Endothelial cell of umbilical vein (primary cell): ENCODE data around the gene SLC35B2. TPM values are rescaled to one million over a fixed set of nuclear protein-coding genes. Genes with fewer than 3 reads are reported as not detected.

ENCODE experiments used
- BruUV-seq: library from RNA; stranded (reverse); fragments of 400-500 nt; replicated peaks from 2 replicates; lab custom pipeline; 2021; lab: Mats Ljungman, UMichigan
- CTCF ChIA-PET: fragments of 300-600, 350-600 bp; sonication (Branson Sonifier 250); formaldehyde crosslinking; loops from one replicate; lab custom pipeline; 2021; ENCODE audit warnings: antibody characterized with exemption, inconsistent platforms; lab: Charles Lee
- POLR2A ChIA-PET: fragments of 300-600, 350-600 bp; sonication (Branson Sonifier 250); formaldehyde crosslinking; loops from one replicate; lab custom pipeline; 2021; ENCODE audit warnings: antibody characterized with exemption, inconsistent platforms; lab: Charles Lee
- DNase-seq: peaks from one replicate; pipeline ENCODE4 v3.0.0-alpha.2; 2011; ENCODE audit warnings: low read depth, low spot score
- FAIRE-seq: peaks from 2 replicates; lab custom pipeline; 2011; peaks lifted over from hg19 to GRCh38; lab: Jason Lieb, UNC
- H2AFZ ChIP-seq: 2 replicates; pipeline ENCODE4 v1.6.0; 2012; ENCODE audit warnings: low read depth, low read length, control low read depth, inconsistent platforms
- H3K27ac ChIP-seq: 2 replicates; pipeline ENCODE4 v1.5.1; 2011; ENCODE audit warnings: low read depth, mild to moderate bottlenecking, control low read depth, low read length, moderate library complexity; ENCODE audit not compliant: insufficient read depth
- H3K27me3 ChIP-seq, 2 experiments: 2 replicates each; pipeline versions ENCODE4 v1.6.0 to v1.6.1; 2011; ENCODE audit warnings: low read length in 2 of 2, mixed read lengths in 1 of 2; ENCODE audit not compliant: control insufficient read depth in 2 of 2, insufficient read depth in 2 of 2
- H3K36me3 ChIP-seq, 2 experiments: 2 replicates in 1 of 2; 3 replicates in 1 of 2; pipeline ENCODE4 v1.5.1; 2011; ENCODE audit warnings: low read length in 2 of 2, mild to moderate bottlenecking in 1 of 2, moderate library complexity in 1 of 2; ENCODE audit not compliant: control insufficient read depth in 2 of 2, insufficient read depth in 2 of 2; ENCODE audit errors: extremely low read depth in 1 of 2
- H3K4me1 ChIP-seq: 3 replicates; pipeline ENCODE4 v1.5.1; 2011; ENCODE audit warnings: mild to moderate bottlenecking, low read length; ENCODE audit not compliant: control insufficient read depth, insufficient read depth; ENCODE audit errors: extremely low read depth
- H3K4me2 ChIP-seq: 2 replicates; pipeline ENCODE4 v1.6.1; 2011; ENCODE audit warnings: low read length, control low read depth, mixed read lengths; ENCODE audit not compliant: insufficient read depth
- H3K4me3 ChIP-seq, 3 experiments: fragments of 200-600 bp in 1 of 3; sonication (generic), shearing (Covaris generic) in 1 of 3; replicated peaks in 1 of 3; 2 replicates each; pipeline ENCODE4 v1.5.1; 2011 to 2016; ENCODE audit warnings: control low read depth in 3 of 3, low read length in 3 of 3, mild to moderate bottlenecking in 2 of 3, inconsistent platforms in 1 of 3, low read depth in 1 of 3, moderate library complexity in 1 of 3; ENCODE audit not compliant: insufficient read depth in 1 of 3
- H3K79me2 ChIP-seq: 2 replicates; pipeline ENCODE4 v1.6.0; 2012; ENCODE audit warnings: low read length, inconsistent platforms; ENCODE audit not compliant: control insufficient read depth, insufficient read depth
- H3K9ac ChIP-seq: replicated peaks from 2 replicates; pipeline ENCODE3; 2011; ENCODE audit warnings: low read length, control low read depth; ENCODE audit not compliant: insufficient read depth; ENCODE audit errors: extremely low read depth
- H3K9me1 ChIP-seq: replicated peaks from 3 replicates; pipeline ENCODE4 v1.6.0; 2011; ENCODE audit warnings: mild to moderate bottlenecking, low read length; ENCODE audit not compliant: control insufficient read depth, insufficient read depth; ENCODE audit errors: extremely low read depth
- H3K9me3 ChIP-seq: replicated peaks from 2 replicates; pipeline ENCODE4 v1.5.1; 2012; ENCODE audit warnings: low read length, inconsistent platforms; ENCODE audit not compliant: control insufficient read depth, insufficient read depth
- H4K20me1 ChIP-seq: replicated peaks from 2 replicates; pipeline ENCODE3; 2011; ENCODE audit warnings: mild to moderate bottlenecking, low read length; ENCODE audit not compliant: control insufficient read depth, insufficient read depth; ENCODE audit errors: extremely low read depth
- EZH2 ChIP-seq: IDR thresholded peaks from 2 replicates; pipeline ENCODE4 v1.6.1; 2012; ENCODE audit warnings: borderline replicate concordance, low read depth, mild to moderate bottlenecking, moderate library complexity, low read length, inconsistent platforms; ENCODE audit not compliant: severe bottlenecking
- GATA2 ChIP-seq: IDR thresholded peaks from 2 replicates; pipeline ENCODE4 v1.7.0; 2011; ENCODE audit warnings: low read depth, mild to moderate bottlenecking, moderate library complexity, mixed read lengths, low read length; ENCODE audit not compliant: insufficient read length, insufficient read depth
- POLR2A ChIP-seq: IDR thresholded peaks from 2 replicates; pipeline ENCODE4 v1.6.1; 2012; ENCODE audit warnings: low read depth, mild to moderate bottlenecking, control low read depth, low read length
- dilution Hi-C: fragments of 300-500 bp; cut with MboI; formaldehyde crosslinking; loops from one replicate; pipeline ENCODE4 v1.15.0; 2019; ENCODE audit warnings: low sequenced_read_pairs; ENCODE audit not compliant: extremely low pct_ligation_motif_present
- intact Hi-C: fragments of 100-400 bp; cut with micrococcal nuclease; formaldehyde crosslinking; loops from one replicate; pipeline ENCODE4 v1.10.0; 2022
- polyA plus RNA-seq, 4 experiments: library from polyadenylated mRNA; depleted of rRNA in 3 of 4; stranded (reverse) in 3 of 4; unstranded in 1 of 4; fragments of >200 nt; gene quantifications; 2 replicates each; pipeline versions ENCODE4 v1.2.1 to v1.2.3, GENCODE V29; 2011 to 2012; ENCODE audit warnings: missing spikeins in 1 of 4
- total RNA-seq: library from RNA; stranded (reverse); gene quantifications from 2 replicates; pipeline ENCODE4 v1.2.3, GENCODE V29; 2021
- TF ChIP-seq, protein P1 (sequence below), 2 donors: IDR thresholded peaks; 1 replicate in 1 of 2; 2 replicates in 1 of 2; pipeline ENCODE4 v1.5.1; 2011; ENCODE audit warnings: low read length in 2 of 2, mild to moderate bottlenecking in 2 of 2, moderate library complexity in 2 of 2, control low read depth in 1 of 2, inconsistent platforms in 1 of 2, low read depth in 1 of 2; ENCODE audit not compliant: insufficient read depth in 1 of 2; ENCODE audit errors: extremely low read depth in 1 of 2

SLC35B2 gene
- total and polyA plus RNA-seq, 2 donors (not counting 3 experiments of a cell fraction or from before 2014, with no cell fraction given): 53.4 to 112 TPM

DNA sequence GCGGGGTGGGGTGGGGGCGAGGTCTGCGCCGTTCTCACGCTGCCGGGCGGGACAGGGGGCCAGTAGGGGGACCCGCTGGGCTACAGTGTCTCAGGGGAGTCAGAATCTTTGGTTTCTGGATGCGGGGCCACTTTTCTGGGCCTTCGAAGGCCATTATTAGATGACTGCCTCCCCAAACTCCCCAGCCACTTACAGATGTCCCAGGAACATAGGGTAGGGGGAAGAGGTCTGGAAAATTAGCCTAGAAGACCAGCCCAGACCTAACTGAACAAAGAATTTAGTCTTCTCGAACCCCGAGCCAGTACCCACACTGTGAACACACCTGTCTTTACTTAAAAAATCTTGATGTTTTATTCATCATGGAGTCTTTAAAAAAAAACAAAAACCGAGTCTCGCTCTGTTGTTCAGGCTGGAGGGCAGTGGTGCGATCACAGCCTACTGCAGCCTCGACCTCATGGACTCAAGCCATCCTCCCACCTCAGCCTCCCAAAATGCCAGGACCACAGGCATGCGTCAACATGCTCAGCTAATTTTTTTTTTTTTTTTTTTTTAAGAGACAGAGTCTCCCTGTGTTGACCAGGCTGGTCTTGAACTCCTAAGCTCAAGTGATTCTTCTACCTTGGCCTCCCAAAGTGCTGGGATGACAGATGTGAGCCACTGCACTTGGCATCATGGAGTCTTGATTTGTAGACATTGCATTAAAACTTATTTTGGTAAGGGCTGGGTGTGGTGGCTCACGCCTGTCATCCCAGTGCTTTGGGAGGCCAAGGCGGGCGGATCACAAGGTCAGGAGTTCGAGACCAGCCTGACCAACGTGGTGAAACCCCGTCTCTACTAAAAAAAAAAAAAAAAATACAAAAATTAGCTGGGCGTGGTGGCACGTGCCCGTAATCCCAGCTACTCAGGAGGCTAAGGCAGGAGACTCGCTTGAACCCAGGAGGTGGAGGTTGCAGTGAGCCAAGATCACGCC lies 37.2 kb downstream of the SLC35B2 start:
- ChIA-PET CTCF (interaction anchor here (0.7 to 9.2 kb wide), 8 partner anchors 14 to 123 kb away, joined by 3 to 91 read pairs (median 5); partner anchors contain the start of gene HSP90AB1), POLR2A (interaction anchor here (0.6 to 5.3 kb wide), 5 partner anchors 27 to 131 kb away, joined by 3 to 34 read pairs (median 6); partner anchors contain the start of gene HSP90AB1)
- peaks cover 51% of the 10 kb centered on the region for H3K4me1 ChIP-seq
- DNase-seq (no peak), FAIRE-seq (peak; percentile 54)
- dilution Hi-C loops (no loop called here), intact Hi-C loops (loop anchor here (2.0 kb wide), 2 partner anchors 33 to 37 kb away; partner anchors contain the start of gene SLC35B2)
- no peaks in the 10 kb centered on the region for H3K36me3 ChIP-seq
- H3K9me1 ChIP-seq: no peaks in the 10 kb centered on the region
- H3K79me2 ChIP-seq: peaks cover 41% of the 10 kb centered on the region
- peak overlapping the region; percentile 84 for H3K4me2 ChIP-seq
- H3K27ac ChIP-seq: peak overlapping the region; percentile 97
- no peaks in the 10 kb centered on the region for H3K9me3 ChIP-seq
- H4K20me1 ChIP-seq: no peaks in the 10 kb centered on the region
- peak overlapping the region; percentile 78 for H3K9ac ChIP-seq
- TSS peak; percentile 58 for BruUV-seq
- H3K4me3 ChIP-seq: peak overlapping the region; percentile 48 to 75 (median 73)
- H2AFZ ChIP-seq: no peak overlapping the region
- no peaks in the 10 kb centered on the region for H3K27me3 ChIP-seq
- no peak for TF ChIP-seq POLR2A
- TF ChIP-seq, protein P1, sequence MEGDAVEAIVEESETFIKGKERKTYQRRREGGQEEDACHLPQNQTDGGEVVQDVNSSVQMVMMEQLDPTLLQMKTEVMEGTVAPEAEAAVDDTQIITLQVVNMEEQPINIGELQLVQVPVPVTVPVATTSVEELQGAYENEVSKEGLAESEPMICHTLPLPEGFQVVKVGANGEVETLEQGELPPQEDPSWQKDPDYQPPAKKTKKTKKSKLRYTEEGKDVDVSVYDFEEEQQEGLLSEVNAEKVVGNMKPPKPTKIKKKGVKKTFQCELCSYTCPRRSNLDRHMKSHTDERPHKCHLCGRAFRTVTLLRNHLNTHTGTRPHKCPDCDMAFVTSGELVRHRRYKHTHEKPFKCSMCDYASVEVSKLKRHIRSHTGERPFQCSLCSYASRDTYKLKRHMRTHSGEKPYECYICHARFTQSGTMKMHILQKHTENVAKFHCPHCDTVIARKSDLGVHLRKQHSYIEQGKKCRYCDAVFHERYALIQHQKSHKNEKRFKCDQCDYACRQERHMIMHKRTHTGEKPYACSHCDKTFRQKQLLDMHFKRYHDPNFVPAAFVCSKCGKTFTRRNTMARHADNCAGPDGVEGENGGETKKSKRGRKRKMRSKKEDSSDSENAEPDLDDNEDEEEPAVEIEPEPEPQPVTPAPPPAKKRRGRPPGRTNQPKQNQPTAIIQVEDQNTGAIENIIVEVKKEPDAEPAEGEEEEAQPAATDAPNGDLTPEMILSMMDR (IDR thresholded peaks at IDR 0.05; ENCODE audit: extremely low read depth in 1 of 2, insufficient read depth in 1 of 2, low read depth in 1 of 2, low read length in 2 of 2): peak in 1 of 2 donors; percentile 16
- no peak for TF ChIP-seq EZH2
- no peak for TF ChIP-seq GATA2
